NCI-H1092 (cell line): ENCODE measurements around the gene PCDHGA4.
"Not testable (repeated sequence)": the region's sequence is repeated elsewhere in the genome, so short reads cannot be mapped to it uniquely, and the experiment has no call there.

ENCODE experiments used
- DNase-seq: peaks from one replicate; lab custom pipeline; 2025; lab: John Stamatoyannopoulos, UW

Gene PCDHGA4

DNA sequence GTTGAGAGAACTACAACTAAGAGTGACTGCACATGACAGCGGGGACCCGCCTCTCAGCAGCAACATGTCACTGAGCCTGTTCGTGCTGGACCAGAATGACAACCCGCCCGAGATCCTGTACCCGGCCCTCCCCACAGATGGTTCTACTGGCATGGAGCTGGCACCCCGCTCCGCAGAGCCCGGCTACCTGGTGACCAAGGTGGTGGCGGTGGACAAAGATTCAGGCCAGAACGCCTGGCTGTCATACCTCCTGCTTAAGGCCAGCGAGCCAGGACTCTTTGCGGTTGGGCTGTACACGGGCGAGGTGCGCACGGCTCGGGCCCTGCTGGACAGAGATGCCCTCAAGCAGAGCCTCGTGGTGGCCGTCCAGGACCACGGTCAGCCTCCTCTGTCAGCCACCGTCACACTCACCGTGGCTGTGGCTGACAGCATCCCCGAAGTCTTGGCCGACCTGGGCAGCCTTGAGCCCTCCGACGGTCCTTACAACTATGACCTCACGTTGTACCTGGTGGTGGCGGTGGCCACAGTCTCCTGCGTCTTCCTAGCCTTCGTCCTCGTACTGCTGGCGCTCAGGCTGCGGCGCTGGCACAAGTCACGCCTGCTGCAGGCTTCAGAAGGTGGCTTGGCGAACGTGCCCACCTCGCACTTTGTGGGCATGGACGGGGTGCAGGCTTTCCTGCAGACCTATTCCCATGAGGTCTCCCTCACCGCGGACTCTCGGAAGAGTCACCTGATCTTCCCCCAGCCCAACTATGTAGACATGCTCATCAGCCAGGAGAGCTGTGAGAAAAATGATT, 29.8 kb downstream of the PCDHGA4 start:
- DNase-seq: no peak

DNA sequence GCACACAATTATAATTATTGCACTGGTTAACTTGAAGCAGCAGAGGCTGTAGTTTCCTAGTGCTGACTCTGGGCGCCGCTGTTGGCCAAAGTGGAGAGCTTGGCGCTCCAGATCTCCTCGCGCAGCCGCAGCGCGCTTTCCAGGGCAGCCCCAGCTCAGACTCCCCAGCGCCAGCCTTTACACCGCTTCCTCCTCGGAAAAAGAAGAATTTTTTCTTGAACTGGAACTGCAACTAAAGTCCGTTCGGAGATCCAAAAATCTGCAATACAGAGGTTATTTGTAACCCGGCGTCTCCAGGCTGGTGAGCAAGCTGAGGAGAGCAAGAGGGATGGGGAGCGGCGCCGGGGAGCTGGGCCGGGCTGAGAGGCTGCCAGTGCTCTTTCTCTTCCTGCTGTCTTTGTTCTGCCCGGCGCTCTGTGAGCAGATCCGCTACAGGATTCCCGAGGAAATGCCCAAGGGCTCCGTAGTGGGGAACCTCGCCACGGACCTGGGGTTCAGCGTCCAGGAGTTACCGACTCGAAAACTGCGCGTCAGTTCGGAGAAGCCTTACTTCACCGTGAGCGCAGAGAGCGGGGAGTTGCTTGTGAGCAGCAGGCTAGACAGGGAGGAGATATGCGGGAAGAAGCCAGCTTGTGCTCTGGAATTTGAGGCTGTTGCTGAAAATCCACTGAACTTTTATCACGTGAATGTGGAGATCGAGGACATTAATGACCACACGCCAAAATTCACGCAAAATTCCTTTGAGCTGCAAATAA, 32.9 kb downstream of the PCDHGA4 start, which contains the start of gene PCDHGB4:
Gene PCDHGB4 (plus strand): TSS at position 142 of the 755 bp plus-strand sequence. CDS start 187 bp downstream, at position 329.
- not testable (repeated sequence) for DNase-seq

DNA sequence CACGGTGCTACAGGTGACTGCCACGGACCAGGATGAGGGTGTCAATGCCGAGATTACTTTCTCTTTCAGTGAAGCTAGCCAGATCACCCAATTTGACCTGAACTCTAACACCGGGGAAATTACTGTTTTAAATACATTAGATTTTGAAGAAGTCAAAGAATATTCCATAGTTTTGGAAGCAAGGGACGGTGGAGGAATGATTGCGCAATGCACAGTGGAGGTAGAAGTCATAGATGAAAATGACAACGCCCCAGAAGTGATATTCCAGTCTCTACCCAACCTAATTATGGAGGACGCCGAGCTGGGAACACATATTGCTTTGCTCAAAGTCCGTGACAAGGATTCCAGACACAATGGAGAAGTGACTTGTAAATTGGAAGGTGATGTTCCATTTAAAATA, 33.8 kb downstream of the PCDHGA4 start:
- no peak for DNase-seq

DNA sequence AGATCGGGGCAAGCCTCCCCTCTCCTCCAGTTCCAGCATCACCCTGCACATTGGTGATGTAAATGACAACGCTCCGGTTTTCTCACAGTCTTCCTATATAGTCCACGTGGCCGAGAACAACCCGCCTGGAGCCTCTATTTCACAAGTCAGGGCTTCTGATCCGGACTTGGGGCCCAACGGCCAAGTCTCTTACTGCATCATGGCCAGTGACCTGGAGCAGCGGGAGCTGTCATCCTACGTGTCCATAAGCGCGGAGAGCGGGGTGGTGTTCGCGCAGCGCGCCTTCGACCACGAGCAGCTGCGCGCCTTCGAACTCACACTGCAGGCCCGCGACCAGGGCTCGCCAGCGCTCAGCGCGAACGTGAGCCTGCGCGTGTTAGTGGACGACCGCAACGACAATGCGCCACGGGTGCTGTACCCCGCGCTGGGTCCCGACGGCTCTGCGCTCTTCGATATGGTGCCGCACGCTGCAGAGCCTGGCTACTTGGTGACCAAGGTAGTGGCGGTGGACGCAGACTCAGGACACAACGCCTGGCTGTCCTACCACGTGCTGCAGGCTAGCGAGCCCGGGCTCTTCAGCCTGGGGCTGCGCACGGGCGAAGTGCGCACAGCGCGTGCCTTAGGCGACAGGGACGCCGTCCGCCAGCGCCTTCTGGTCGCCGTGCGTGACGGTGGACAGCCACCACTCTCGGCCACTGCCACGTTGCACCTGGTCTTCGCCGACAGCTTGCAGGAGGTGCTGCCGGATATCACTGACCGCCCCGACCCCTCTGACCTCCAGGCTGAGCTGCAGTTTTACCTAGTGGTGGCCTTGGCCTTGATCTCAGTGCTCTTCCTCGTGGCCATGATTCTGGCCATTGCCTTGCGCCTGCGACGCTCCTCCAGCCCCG, 34.6 kb downstream of the PCDHGA4 start:
- no peak for DNase-seq

- DNase-seq: no peak
Measured at GRCh38 chr5:141392429-141393198, 37.8 kb downstream of the PCDHGA4 start, which contains the start of gene PCDHGA8. PCDHGA8 (plus strand) TSS chr5:141392633; CDS start chr5:141392814, 181 bp downstream.

DNA sequence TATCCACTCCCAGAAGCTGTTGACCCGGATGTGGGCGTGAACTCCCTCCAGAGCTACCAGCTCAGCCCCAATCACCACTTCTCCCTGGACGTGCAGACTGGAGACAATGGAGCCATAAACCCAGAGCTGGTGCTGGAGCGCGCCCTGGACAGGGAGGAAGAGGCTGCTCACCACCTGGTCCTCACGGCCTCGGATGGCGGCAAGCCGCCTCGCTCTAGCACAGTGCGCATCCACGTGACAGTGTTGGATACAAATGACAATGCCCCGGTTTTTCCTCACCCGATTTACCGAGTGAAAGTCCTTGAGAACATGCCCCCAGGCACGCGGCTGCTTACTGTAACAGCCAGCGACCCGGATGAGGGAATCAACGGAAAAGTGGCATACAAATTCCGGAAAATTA, 38.4 kb downstream of the PCDHGA4 start:
- DNase-seq: no peak

- DNase-seq: not testable (repeated sequence)
Measured at GRCh38 chr5:141394401-141395187, 39.8 kb downstream of the PCDHGA4 start.

DNA sequence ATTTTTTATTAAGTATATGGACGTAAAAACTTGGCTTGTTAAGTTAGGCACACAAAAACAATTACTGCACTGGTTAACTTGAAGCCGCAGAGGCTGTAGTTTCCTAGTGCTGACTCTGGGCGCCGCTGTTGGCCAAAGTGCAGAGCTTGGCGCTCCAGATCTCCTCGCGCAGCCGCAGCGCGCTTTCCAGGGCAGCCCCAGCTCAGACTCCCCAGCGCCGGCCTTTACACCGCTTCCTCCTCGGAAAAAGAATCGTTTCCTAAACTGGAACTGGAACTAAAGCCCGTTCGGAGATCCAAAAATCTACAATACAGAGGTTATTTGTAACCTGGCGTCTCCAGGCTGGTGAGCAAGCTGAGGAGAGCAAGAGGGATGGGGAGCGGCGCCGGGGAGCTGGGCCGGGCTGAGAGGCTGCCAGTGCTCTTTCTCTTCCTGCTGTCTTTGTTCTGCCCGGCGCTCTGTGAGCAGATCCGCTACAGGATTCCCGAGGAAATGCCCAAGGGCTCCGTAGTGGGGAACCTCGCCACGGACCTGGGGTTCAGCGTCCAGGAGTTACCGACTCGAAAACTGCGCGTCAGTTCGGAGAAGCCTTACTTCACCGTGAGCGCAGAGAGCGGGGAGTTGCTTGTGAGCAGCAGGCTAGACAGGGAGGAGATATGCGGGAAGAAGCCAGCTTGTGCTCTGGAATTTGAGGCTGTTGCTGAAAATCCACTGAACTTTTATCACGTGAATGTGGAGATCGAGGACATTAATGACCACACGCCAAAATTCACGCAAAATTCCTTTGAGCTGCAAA, 43.1 kb downstream of the PCDHGA4 start, which contains the start of gene PCDHGB5:
Gene PCDHGB5 (plus strand): TSS at position 192 of the 796 bp plus-strand sequence. CDS start 181 bp downstream, at position 373.
- DNase-seq: not testable (repeated sequence)

- no peak for DNase-seq
Measured at GRCh38 chr5:141398608-141399007, 43.8 kb downstream of the PCDHGA4 start.

DNA sequence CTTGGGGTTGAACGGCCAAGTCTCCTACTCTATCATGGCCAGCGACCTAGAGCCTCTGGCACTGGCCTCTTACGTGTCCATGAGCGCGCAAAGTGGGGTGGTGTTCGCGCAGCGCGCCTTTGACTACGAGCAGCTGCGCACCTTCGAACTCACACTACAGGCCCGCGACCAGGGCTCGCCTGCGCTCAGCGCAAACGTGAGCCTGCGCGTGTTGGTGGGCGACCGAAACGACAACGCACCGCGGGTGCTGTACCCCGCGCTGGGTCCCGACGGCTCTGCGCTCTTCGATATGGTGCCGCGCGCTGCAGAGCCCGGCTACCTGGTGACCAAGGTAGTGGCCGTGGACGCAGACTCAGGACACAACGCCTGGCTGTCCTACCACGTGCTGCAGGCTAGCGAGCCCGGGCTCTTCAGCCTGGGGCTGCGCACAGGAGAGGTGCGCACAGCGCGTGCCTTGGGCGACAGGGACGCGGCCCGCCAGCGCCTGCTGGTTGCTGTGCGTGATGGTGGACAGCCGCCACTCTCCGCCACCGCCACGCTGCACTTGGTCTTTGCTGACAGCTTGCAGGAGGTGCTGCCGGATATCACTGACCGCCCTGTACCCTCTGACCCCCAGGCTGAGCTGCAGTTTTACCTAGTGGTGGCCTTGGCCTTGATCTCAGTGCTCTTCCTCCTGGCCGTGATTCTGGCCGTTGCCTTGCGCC, 44.9 kb downstream of the PCDHGA4 start:
- DNase-seq: no peak

DNA sequence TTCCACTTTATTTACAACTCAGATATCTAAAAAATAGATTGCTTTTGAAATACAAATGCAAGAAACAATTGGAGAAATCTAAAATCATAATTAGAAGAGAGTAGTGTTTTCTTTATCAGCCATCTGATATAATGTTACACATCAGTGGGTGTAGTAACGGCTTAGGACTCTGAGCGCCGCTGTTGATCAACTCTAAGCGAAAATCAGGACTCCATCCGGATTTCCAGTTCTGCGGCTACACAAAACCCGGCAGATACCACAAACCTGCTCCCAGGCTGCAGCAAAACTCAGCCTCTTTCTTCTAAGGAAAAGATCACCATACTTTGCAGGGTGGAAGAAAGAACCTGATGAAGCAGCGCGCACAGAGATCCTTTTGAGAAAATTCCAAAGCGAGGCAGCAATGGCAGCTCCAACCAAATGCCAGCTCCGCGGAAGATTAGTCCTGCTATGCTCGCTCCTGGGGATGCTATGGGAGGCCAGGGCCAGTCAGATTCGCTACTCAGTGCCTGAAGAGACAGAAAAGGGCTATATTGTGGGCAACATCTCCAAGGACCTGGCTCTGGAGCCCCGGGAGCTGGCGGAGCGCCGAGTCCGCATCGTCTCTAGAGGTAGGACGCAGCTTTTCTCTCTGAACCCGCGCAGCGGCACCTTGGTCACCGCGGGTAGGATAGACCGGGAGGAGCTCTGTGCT, 47.9 kb downstream of the PCDHGA4 start, which contains the start of gene PCDHGA9:
Gene PCDHGA9 (plus strand): TSS at position 226 of the 691 bp plus-strand sequence. CDS start 175 bp downstream, at position 401.
- no peak for DNase-seq

- no peak for DNase-seq
Measured at GRCh38 chr5:141403387-141403786, 48.6 kb downstream of the PCDHGA4 start.
